ENCODE data around the gene AK9.

- no peak for TF ChIP-seq CTCF (IDR thresholded peaks at IDR 0.05; ENCODE audit: control extremely low read depth in 1 of 3, insufficient read depth in 1 of 3, low read depth in 1 of 3, low read length in 3 of 3)
- no peak for TF ChIP-seq TAF1 (IDR thresholded peaks at IDR 0.05; ENCODE audit: low read depth, low read length)
- no peak for TF ChIP-seq EZH2 (IDR thresholded peaks at IDR 0.05; ENCODE audit: low read depth, low read length, severe bottlenecking)
- TF ChIP-seq POU5F1 (IDR thresholded peaks at IDR 0.05; ENCODE audit: low read depth, low read length), result no peak
- no peak for TF ChIP-seq SRF (IDR thresholded peaks at IDR 0.05; ENCODE audit: low read depth, low read length)
- TF ChIP-seq POLR2A (IDR thresholded peaks at IDR 0.05; ENCODE audit: control extremely low read depth in 1 of 2, low read depth in 2 of 2, low read length in 2 of 2), result no peak
- TF ChIP-seq JUND (IDR thresholded peaks at IDR 0.05; ENCODE audit: low read length), result no peak
Measured at GRCh38 chr6:109466212-109466923, 224.6 kb downstream of the AK9 start.
